Testis (tissue), 2 donors: ENCODE results near the gene EBF4.

Experiments used
- CTCF ChIP-seq, 3 experiments: fragments of 450-650 bp in 2 of 3; fragments of 200-600 bp in 1 of 3; sonication (generic) in 1 of 3; IDR thresholded peaks; one replicate each; pipeline ENCODE4 v1.5.1; 2016 to 2019; ENCODE audit warnings: antibody characterized with exemption in 3 of 3, mild to moderate bottlenecking in 2 of 3, moderate library complexity in 1 of 3
- POLR2A ChIP-seq: fragments of 450-650 bp; IDR thresholded peaks from one replicate; pipeline ENCODE4 v1.6.1; 2017; ENCODE audit warnings: antibody characterized with exemption, mild to moderate bottlenecking, moderate library complexity

- TF ChIP-seq CTCF (IDR thresholded peaks at IDR 0.05): no peak
- no peak for TF ChIP-seq POLR2A
These were observed 56.9 kb downstream of the EBF4 start for GRCh38 chr20:2749343-2749950.
